GM12878 (cell line): Measurements from ENCODE around the gene EEF1A2. TPM values are rescaled to one million over a fixed set of nuclear protein-coding genes. Genes with fewer than 3 reads are reported as not detected.

Experiments used
- ATAC-seq: fragments of 200-7000 bp; cut with Tn5 transposase; 3 replicates; pipeline ENCODE4 v1.9.1; 2020; ENCODE audit warnings: mild to moderate bottlenecking, moderate library complexity
- BruUV-seq: library from RNA; stranded (reverse); fragments of 400-500 nt; replicated peaks from 2 replicates; lab custom pipeline; 2021; lab: Mats Ljungman, UMichigan
- CTCF ChIA-PET: fragments of 300-600 bp; sonication (Branson Sonifier 250); formaldehyde crosslinking; extraction: SDS; loops from one replicate; lab custom pipeline; 2021; ENCODE audit warnings: inconsistent platforms; lab: Yijun Ruan, JAX
- POLR2A ChIA-PET: fragments of 350-600 bp; formaldehyde crosslinking; extraction: SDS; loops from one replicate; lab custom pipeline; 2021; ENCODE audit warnings: inconsistent platforms; lab: Charles Lee
- RAD21 ChIA-PET: fragments of 300-600 bp; sonication (Branson Sonifier 250); formaldehyde crosslinking; loops from one replicate; lab custom pipeline; 2023; ENCODE audit warnings: antibody characterized with exemption; ENCODE audit not compliant: unreplicated experiment; lab: Charles Lee
- SMC1A ChIA-PET: fragments of 300-600 bp; sonication (Branson Sonifier 250); formaldehyde crosslinking; loops from one replicate; lab custom pipeline; 2023; ENCODE audit not compliant: unreplicated experiment, uncharacterized antibody; lab: Charles Lee
- DNase-seq: peaks from one replicate; pipeline ENCODE4 v3.0.0-alpha.2; 2011; ENCODE audit warnings: low read depth, low spot score
- FAIRE-seq: peaks from 3 replicates; lab custom pipeline; 2011; peaks lifted over from hg19 to GRCh38; lab: Jason Lieb, UNC
- H2AFZ ChIP-seq: 2 replicates; pipeline ENCODE4 v1.6.0; 2011; ENCODE audit warnings: low read depth, low read length, control low read depth; ENCODE audit not compliant: control insufficient read depth
- H3K27ac ChIP-seq: 2 replicates; pipeline ENCODE4 v1.5.1; 2011; ENCODE audit warnings: control low read depth; ENCODE audit not compliant: control insufficient read depth, insufficient read depth
- H3K27me3 ChIP-seq, 2 experiments: replicated peaks in 1 of 2; 2 replicates each; pipeline versions ENCODE4 v1.6.0 to v1.6.1; 2011; ENCODE audit warnings: low read length in 1 of 2; ENCODE audit not compliant: control insufficient read depth in 2 of 2, insufficient read depth in 2 of 2
- H3K36me3 ChIP-seq, 2 experiments: 2 replicates each; pipeline ENCODE4 v1.5.1; 2011; ENCODE audit warnings: low read length in 1 of 2; ENCODE audit not compliant: control insufficient read depth in 2 of 2, insufficient read depth in 2 of 2
- H3K4me1 ChIP-seq: 2 replicates; pipeline ENCODE4 v1.6.1; 2011; ENCODE audit warnings: mild to moderate bottlenecking, low read length, moderate library complexity, mixed read lengths; ENCODE audit not compliant: control insufficient read depth, insufficient read depth
- H3K4me2 ChIP-seq: 2 replicates; pipeline ENCODE4 v1.6.0; 2011; ENCODE audit warnings: control low read depth; ENCODE audit not compliant: control insufficient read depth, insufficient read depth
- H3K4me3 ChIP-seq: fragments of 200-600 bp; sonication (generic); 2 replicates; pipeline ENCODE4 v1.5.1; 2016
- H3K79me2 ChIP-seq: 2 replicates; pipeline ENCODE4 v1.6.0; 2011; ENCODE audit warnings: low read length; ENCODE audit not compliant: control insufficient read depth, insufficient read depth
- H3K9ac ChIP-seq: 2 replicates; pipeline ENCODE4 v1.8.0; 2011; ENCODE audit warnings: low read length, control low read depth, mixed read lengths; ENCODE audit not compliant: control insufficient read depth, insufficient read depth
- H3K9me3 ChIP-seq: replicated peaks from 3 replicates; pipeline ENCODE4 v1.5.1; 2011; ENCODE audit warnings: mild to moderate bottlenecking, low read length; ENCODE audit not compliant: control insufficient read depth, insufficient read depth
- H4K20me1 ChIP-seq: 2 replicates; pipeline ENCODE4 v1.6.0; 2011; ENCODE audit not compliant: control insufficient read depth, insufficient read depth
- ESRRA ChIP-seq: IDR thresholded peaks from 2 replicates; pipeline ENCODE4 v1.6.1; 2012; ENCODE audit warnings: mild to moderate bottlenecking, low read length, improper control_type of control experiment
- IRF4 ChIP-seq: IDR thresholded peaks from 2 replicates; pipeline ENCODE4 v1.6.1; 2011; ENCODE audit warnings: low read depth, low read length
- MEF2A ChIP-seq: IDR thresholded peaks from 2 replicates; pipeline ENCODE4 v1.6.1; 2011; ENCODE audit warnings: low read depth, mild to moderate bottlenecking, low read length, moderate library complexity; ENCODE audit not compliant: insufficient read depth
- MTA3 ChIP-seq: IDR thresholded peaks from 2 replicates; pipeline ENCODE4 v1.6.1; 2012; ENCODE audit warnings: low read length, inconsistent platforms, borderline replicate concordance
- NBN ChIP-seq: fragments of 450-650 bp; IDR thresholded peaks from 2 replicates; pipeline ENCODE4 v1.6.1; 2016
- NFIC ChIP-seq: IDR thresholded peaks from 2 replicates; pipeline ENCODE4 v1.6.1; 2012; ENCODE audit warnings: low read depth, mild to moderate bottlenecking, inconsistent platforms, low read length, moderate library complexity
- NFYA ChIP-seq: IDR thresholded peaks from 2 replicates; pipeline ENCODE4 v1.6.1; 2011; ENCODE audit warnings: low read depth, mild to moderate bottlenecking, low read length, improper control_type of control experiment, borderline replicate concordance
- NR2C1 ChIP-seq: fragments of 450-650 bp; IDR thresholded peaks from 2 replicates; pipeline ENCODE4 v1.6.1; 2017; ENCODE audit warnings: antibody characterized with exemption, mild to moderate bottlenecking, moderate library complexity
- POU2F2 ChIP-seq: IDR thresholded peaks from 3 replicates; pipeline ENCODE4 v1.6.1; 2011; ENCODE audit warnings: low read depth, mild to moderate bottlenecking, low read length, borderline replicate concordance
- RAD51 ChIP-seq: fragments of 450-650 bp; IDR thresholded peaks from 2 replicates; pipeline ENCODE4 v1.6.1; 2016; ENCODE audit warnings: moderate library complexity, mild to moderate bottlenecking, inconsistent platforms
- SUZ12 ChIP-seq: fragments of 200-600 bp; sonication (generic); IDR thresholded peaks from one replicate; pipeline ENCODE4 v1.6.1; 2018; ENCODE audit warnings: antibody characterized with exemption, mild to moderate bottlenecking; ENCODE audit not compliant: unreplicated experiment
- TBL1XR1 ChIP-seq: IDR thresholded peaks from 2 replicates; pipeline ENCODE4 v1.6.1; 2012; ENCODE audit warnings: low read depth, low read length, improper control_type of control experiment
- TCF3 ChIP-seq: IDR thresholded peaks from 2 replicates; pipeline ENCODE4 v1.6.1; 2012; ENCODE audit warnings: low read depth, mild to moderate bottlenecking, low read length, borderline replicate concordance; ENCODE audit not compliant: insufficient read depth
- YY1 ChIP-seq: IDR thresholded peaks from 2 replicates; pipeline ENCODE4 v1.6.1; 2011; ENCODE audit warnings: low read depth, mild to moderate bottlenecking, low read length
- ZNF217 ChIP-seq: fragments of 450-650 bp; IDR thresholded peaks from 2 replicates; pipeline ENCODE4 v1.6.1; 2017; ENCODE audit warnings: antibody characterized with exemption, mild to moderate bottlenecking
- WGBS: methylation state at CpG from one replicate; pipeline ENCODE4 v1.1.6; 2016; ENCODE audit warnings: low lambda C conversion rate; ENCODE audit not compliant: insufficient replicate concordance, insufficient coverage; ENCODE audit errors: missing lambda C conversion rate; 5-methylcytosine and 5-hydroxymethylcytosine counted together
- in situ Hi-C: fragments of 300-500 bp; cut with MboI; formaldehyde crosslinking; loops from 9 replicates; pipeline ENCODE4 v1.14.3; 2018; ENCODE audit warnings: mixed read lengths
- intact Hi-C: fragments of 100-400 bp; cut with micrococcal nuclease; formaldehyde crosslinking; loops from one replicate; pipeline ENCODE4 v1.14.2; 2022; ENCODE audit not compliant: unreplicated experiment
- polyA plus RNA-seq, 11 experiments: library from polyadenylated mRNA; depleted of rRNA in 4 of 11; unstranded in 6 of 11; stranded (reverse) in 5 of 11; fragments of >200 nt; fragmentation: Nextera tagmentation in 4 of 11; fragmentation: Illumina TruSeq in 1 of 11; extraction: Ambion mirVana in 4 of 11; extraction: Trizol in 1 of 11; gene quantifications; 1 replicate in 1 of 11; 2 replicates in 10 of 11; pipeline versions ENCODE4 v1.2.1 to v1.2.3, GENCODE V29; 2011 to 2016; ENCODE audit warnings: inconsistent platforms in 2 of 11, missing spikeins in 2 of 11, low read depth in 1 of 11
- total RNA-seq, 4 experiments: library from RNA; depleted of rRNA in 3 of 4; stranded (reverse); fragments of >200 nt in 3 of 4; fragmentation: Illumina TruSeq in 1 of 4; extraction: Trizol in 1 of 4; gene quantifications; 2 replicates each; pipeline versions ENCODE4 v1.2.1 to v1.2.3, GENCODE V29; 2013 to 2021
- TF ChIP-seq, protein P1 (sequence below): fragments of 450-650 bp; formaldehyde crosslinking; IDR thresholded peaks from 2 replicates; pipeline ENCODE4 v1.5.0; 2022; ENCODE audit warnings: mild to moderate bottlenecking, missing genetic modification characterization
- TF ChIP-seq, protein P2 (sequence below): fragments of 450-650 bp; IDR thresholded peaks from 2 replicates; pipeline ENCODE4 v1.6.1; 2016; ENCODE audit warnings: mild to moderate bottlenecking, moderate library complexity, borderline replicate concordance

The EEF1A2 gene
- total and polyA plus RNA-seq, 10 of the 15 experiments (the other 5 are each of a cell fraction or from before 2014, with no cell fraction given) = 0.56 TPM; not detected in 9

DNA sequence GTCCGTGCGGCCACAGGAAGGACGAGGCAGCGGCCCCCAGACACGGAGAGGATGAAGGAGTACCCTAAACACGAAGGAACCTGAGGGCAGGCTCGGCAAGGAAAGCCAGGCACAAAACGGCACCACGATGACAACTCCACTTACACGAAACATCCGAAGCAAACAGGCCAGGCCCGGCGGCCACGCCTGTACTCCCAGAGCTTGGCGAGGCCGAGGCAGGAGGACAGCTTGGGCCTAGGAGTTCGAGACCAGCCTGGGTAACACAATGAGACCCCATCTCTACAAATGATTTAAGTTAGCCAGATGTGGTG lies 39.9 kb downstream of the EEF1A2 start (continued):
- TF ChIP-seq, protein P1, sequence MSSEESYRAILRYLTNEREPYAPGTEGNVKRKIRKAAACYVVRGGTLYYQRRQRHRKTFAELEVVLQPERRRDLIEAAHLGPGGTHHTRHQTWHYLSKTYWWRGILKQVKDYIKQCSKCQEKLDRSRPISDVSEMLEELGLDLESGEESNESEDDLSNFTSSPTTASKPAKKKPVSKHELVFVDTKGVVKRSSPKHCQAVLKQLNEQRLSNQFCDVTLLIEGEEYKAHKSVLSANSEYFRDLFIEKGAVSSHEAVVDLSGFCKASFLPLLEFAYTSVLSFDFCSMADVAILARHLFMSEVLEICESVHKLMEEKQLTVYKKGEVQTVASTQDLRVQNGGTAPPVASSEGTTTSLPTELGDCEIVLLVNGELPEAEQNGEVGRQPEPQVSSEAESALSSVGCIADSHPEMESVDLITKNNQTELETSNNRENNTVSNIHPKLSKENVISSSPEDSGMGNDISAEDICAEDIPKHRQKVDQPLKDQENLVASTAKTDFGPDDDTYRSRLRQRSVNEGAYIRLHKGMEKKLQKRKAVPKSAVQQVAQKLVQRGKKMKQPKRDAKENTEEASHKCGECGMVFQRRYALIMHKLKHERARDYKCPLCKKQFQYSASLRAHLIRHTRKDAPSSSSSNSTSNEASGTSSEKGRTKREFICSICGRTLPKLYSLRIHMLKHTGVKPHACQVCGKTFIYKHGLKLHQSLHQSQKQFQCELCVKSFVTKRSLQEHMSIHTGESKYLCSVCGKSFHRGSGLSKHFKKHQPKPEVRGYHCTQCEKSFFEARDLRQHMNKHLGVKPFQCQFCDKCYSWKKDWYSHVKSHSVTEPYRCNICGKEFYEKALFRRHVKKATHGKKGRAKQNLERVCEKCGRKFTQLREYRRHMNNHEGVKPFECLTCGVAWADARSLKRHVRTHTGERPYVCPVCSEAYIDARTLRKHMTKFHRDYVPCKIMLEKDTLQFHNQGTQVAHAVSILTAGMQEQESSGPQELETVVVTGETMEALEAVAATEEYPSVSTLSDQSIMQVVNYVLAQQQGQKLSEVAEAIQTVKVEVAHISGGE = no peak
- TF ChIP-seq POU2F2 = no peak
- no peak for TF ChIP-seq ESRRA
- no peak for TF ChIP-seq NR2C1
- no peak for TF ChIP-seq NFIC

DNA sequence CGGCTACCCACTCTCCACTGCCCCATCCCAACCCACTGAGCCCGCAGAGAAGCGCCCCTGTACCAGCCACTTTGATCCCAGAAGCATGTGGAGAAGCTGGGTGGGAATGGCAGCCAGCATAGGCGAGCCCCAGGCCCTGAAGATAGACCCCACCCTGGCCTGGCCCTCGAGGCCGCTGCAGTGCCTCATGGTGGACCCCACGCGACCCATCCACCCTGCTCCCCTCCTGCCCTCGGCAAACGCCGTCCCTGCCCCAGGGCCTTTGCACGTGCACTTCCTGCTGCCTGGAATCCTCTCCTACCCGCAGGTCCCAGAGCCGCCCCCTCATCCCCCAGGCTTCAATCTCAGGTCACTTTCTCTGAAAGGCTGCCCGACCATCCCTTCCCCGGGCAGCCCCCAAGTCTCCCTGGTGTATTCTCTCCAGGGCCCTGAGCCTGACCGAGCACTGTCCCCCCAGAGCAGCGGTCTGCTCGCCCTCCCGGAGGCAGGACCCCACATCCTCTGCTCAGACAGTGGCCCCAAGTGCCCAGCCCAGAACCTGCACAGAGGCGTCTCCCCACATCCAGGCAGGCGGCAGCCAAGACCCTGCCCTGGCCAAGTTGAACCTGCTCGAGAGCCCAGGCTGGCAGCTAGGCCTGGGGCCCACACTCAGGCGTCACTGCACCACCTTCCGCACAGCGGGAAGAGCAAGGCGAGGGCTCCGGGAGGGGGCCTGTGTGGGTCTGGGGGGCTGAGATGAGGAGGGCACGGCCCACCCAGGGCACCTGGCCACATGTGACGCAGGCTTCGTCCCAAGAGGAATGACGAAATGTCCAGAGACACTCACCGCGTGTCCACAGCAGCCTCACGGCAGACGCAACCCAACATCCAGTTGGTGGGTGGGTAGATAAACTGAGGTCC lies 40.5 kb downstream of the EEF1A2 start:
- Histone ChIP-seq H3K27me3 (peaks cover 0 to 1% of the 10 kb centered on the region in 2 experiments; a peak in 2 of 4 replicates), H3K79me2 (no peaks in the 10 kb centered on the region), H3K4me3 (no peak overlapping the region), H4K20me1 (no peaks in the 10 kb centered on the region), H2AFZ (no peak overlapping the region), H3K4me2 (no peak overlapping the region), H3K4me1 (no peaks in the 10 kb centered on the region), H3K9me3 (no peaks in the 10 kb centered on the region), H3K36me3 (no peaks in the 10 kb centered on the region), H3K27ac (no peak overlapping the region), H3K9ac (no peak overlapping the region)
- DNase-seq (no peak), ATAC-seq (no peak), FAIRE-seq (no peak)
- POLR2A ChIA-PET = no interaction called here
- WGBS = 61% methylated on average over 35 of the region's 36 CpGs
- in situ Hi-C loops (no loop called here), intact Hi-C loops (no loop called here)
- RAD21 ChIA-PET = no interaction called here
- SMC1A ChIA-PET = no interaction called here
- CTCF ChIA-PET = no interaction called here
- BruUV-seq = no TSS peak
- TF ChIP-seq MEF2A = no peak
- no peak for TF ChIP-seq NBN
- no peak for TF ChIP-seq TCF3
- TF ChIP-seq, protein P2, sequence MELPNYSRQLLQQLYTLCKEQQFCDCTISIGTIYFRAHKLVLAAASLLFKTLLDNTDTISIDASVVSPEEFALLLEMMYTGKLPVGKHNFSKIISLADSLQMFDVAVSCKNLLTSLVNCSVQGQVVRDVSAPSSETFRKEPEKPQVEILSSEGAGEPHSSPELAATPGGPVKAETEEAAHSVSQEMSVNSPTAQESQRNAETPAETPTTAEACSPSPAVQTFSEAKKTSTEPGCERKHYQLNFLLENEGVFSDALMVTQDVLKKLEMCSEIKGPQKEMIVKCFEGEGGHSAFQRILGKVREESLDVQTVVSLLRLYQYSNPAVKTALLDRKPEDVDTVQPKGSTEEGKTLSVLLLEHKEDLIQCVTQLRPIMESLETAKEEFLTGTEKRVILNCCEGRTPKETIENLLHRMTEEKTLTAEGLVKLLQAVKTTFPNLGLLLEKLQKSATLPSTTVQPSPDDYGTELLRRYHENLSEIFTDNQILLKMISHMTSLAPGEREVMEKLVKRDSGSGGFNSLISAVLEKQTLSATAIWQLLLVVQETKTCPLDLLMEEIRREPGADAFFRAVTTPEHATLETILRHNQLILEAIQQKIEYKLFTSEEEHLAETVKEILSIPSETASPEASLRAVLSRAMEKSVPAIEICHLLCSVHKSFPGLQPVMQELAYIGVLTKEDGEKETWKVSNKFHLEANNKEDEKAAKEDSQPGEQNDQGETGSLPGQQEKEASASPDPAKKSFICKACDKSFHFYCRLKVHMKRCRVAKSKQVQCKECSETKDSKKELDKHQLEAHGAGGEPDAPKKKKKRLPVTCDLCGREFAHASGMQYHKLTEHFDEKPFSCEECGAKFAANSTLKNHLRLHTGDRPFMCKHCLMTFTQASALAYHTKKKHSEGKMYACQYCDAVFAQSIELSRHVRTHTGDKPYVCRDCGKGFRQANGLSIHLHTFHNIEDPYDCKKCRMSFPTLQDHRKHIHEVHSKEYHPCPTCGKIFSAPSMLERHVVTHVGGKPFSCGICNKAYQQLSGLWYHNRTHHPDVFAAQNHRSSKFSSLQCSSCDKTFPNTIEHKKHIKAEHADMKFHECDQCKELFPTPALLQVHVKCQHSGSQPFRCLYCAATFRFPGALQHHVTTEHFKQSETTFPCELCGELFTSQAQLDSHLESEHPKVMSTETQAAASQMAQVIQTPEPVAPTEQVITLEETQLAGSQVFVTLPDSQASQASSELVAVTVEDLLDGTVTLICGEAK = no peak
- no peak for TF ChIP-seq YY1
- no peak for TF ChIP-seq MTA3
- TF ChIP-seq TBL1XR1 = no peak
- TF ChIP-seq SUZ12 = no peak
- TF ChIP-seq RAD51 = no peak
- no peak for TF ChIP-seq ZNF217
- TF ChIP-seq IRF4 = no peak
- no peak for TF ChIP-seq NFYA
